Measurements from ENCODE around the gene ARHGAP12. TPM values are rescaled to one million over a fixed set of nuclear protein-coding genes. Genes with fewer than 3 reads are reported as not detected.
"Not testable (repeated sequence)": the region's sequence is repeated elsewhere in the genome, so short reads cannot be mapped to it uniquely, and the experiment has no call there.

ARHGAP12 gene
- total RNA-seq, 1 donor from 2014 or later: 29.8 TPM

- Histone ChIP-seq H3K4me3 (no peak overlapping the region), H3K27ac (no peak overlapping the region), H3K9me3 (no peaks in the 10 kb centered on the region), H3K36me3 (no peaks in the 10 kb centered on the region), H3K4me1 (peaks cover 16% of the 10 kb centered on the region), H3K27me3 (ENCODE audit: low read depth) (no peaks in the 10 kb centered on the region)
- intact Hi-C loops (cut with DNase I): no loop called here
- ATAC-seq (no peak), DNase-seq (no peak)
- no peak for TF ChIP-seq CTCF (IDR thresholded peaks at IDR 0.05)
Measured at GRCh38 chr10:31897506-31897905, 31.1 kb downstream of the ARHGAP12 start.

GRCh38 chr10:31896968-31897384 lies 31.7 kb downstream of the ARHGAP12 start:
- no peak for TF ChIP-seq CTCF (IDR thresholded peaks at IDR 0.05)
- intact Hi-C loops (cut with DNase I): no loop called here
- no peak overlapping the region for H3K27ac ChIP-seq

DNA sequence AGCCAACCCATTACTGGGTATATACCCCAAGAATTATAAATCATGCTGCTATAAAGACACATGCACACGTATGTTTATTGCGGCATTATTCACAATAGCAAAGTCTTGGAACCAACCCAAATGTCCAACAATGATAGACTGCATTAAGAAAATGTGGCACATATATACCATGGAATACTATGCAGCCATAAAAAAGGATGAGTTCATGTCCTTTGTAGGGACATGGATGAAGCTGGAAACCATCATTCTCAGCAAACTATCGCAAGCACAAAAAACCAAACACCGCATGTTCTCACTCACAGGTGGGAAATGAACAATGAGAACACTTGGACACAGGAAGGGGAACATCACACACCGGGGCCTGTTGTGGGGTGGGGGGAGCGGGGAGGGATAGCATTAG lies 32.9 kb downstream of the ARHGAP12 start:
- DNase-seq; H3K27ac ChIP-seq; intact Hi-C loops (cut with DNase I); H3K9me3 ChIP-seq; ATAC-seq; H3K27me3 ChIP-seq (ENCODE audit: low read depth); H3K4me3 ChIP-seq; H3K36me3 ChIP-seq: not testable (repeated sequence)
- peaks cover 16% of the 10 kb centered on the region for H3K4me1 ChIP-seq

More at GRCh38 chr10:31896968-31897384, 31.7 kb downstream of the ARHGAP12 start:
- ATAC-seq (peak in 1 of 2 donors; percentile 64), DNase-seq (no peak)
- peaks cover 16% of the 10 kb centered on the region for H3K4me1 ChIP-seq
- H3K36me3 ChIP-seq: no peaks in the 10 kb centered on the region
- no peak overlapping the region for H3K4me3 ChIP-seq
- no peaks in the 10 kb centered on the region for H3K9me3 ChIP-seq
- H3K27me3 ChIP-seq (ENCODE audit: low read depth): no peaks in the 10 kb centered on the region

GRCh38 chr10:31888442-31888841 lies 40.2 kb downstream of the ARHGAP12 start:
- ATAC-seq: no peak
- no peak overlapping the region for H3K27ac ChIP-seq
- no peak for TF ChIP-seq CTCF (IDR thresholded peaks at IDR 0.05)

GRCh38 chr10:31887850-31888249 lies 40.8 kb downstream of the ARHGAP12 start:
- Histone ChIP-seq H3K27me3 (ENCODE audit: low read depth) (no peaks in the 10 kb centered on the region), H3K4me3 (no peak overlapping the region), H3K27ac (no peak overlapping the region), H3K4me1 (peaks cover 5% of the 10 kb centered on the region), H3K9me3 (no peaks in the 10 kb centered on the region), H3K36me3 (no peaks in the 10 kb centered on the region)
- TF ChIP-seq CTCF (IDR thresholded peaks at IDR 0.05): no peak
- DNase-seq (no peak), ATAC-seq (no peak)
- intact Hi-C loops (cut with DNase I): no loop called here

More at GRCh38 chr10:31888442-31888841, 40.2 kb downstream of the ARHGAP12 start:
- Histone ChIP-seq H3K4me3 (no peak overlapping the region), H3K4me1 (peaks cover 5% of the 10 kb centered on the region), H3K36me3 (no peaks in the 10 kb centered on the region), H3K27me3 (ENCODE audit: low read depth) (no peaks in the 10 kb centered on the region), H3K9me3 (no peaks in the 10 kb centered on the region)
- no peak for DNase-seq
- intact Hi-C loops (cut with DNase I): no loop called here

- no peak for ATAC-seq
- no peak for DNase-seq
- intact Hi-C loops (cut with DNase I): no loop called here
- no peak for TF ChIP-seq CTCF (IDR thresholded peaks at IDR 0.05)
- no peak overlapping the region for H3K4me3 ChIP-seq
- no peaks in the 10 kb centered on the region for H3K36me3 ChIP-seq
- H3K27ac ChIP-seq: no peak overlapping the region
- H3K27me3 ChIP-seq (ENCODE audit: low read depth): no peaks in the 10 kb centered on the region
- H3K4me1 ChIP-seq: peaks cover 5% of the 10 kb centered on the region
- H3K9me3 ChIP-seq: no peaks in the 10 kb centered on the region
Measured at GRCh38 chr10:31886885-31887284, 41.7 kb downstream of the ARHGAP12 start.
